IMR-90 (cell line): Measurements from ENCODE around the gene ZNF732. TPM values are rescaled to one million over a fixed set of nuclear protein-coding genes. Genes with fewer than 3 reads are reported as not detected.

Experiments
- ATAC-seq: fragments of 200-7000 bp; cut with Tn5 transposase; 2 replicates; pipeline ENCODE4 v1.9.1; 2020; ENCODE audit warnings: low read depth, mild to moderate bottlenecking, moderate library complexity
- BruUV-seq: library from RNA; stranded (reverse); fragments of 400-500 nt; replicated peaks from 2 replicates; lab custom pipeline; 2021; lab: Mats Ljungman, UMichigan
- CTCF ChIA-PET: fragments of 300-600 bp; formaldehyde crosslinking; extraction: SDS; loops from one replicate; lab custom pipeline; 2021; ENCODE audit warnings: antibody characterized with exemption; lab: Yijun Ruan, JAX
- POLR2A ChIA-PET: fragments of 300-600 bp; sonication (Branson Sonifier 250); formaldehyde crosslinking; loops from one replicate; lab custom pipeline; 2022; ENCODE audit warnings: antibody characterized with exemption; ENCODE audit not compliant: unreplicated experiment; lab: Charles Lee
- DNase-seq: peaks from one replicate; pipeline ENCODE4 v3.0.0; 2013
- H2AFZ ChIP-seq: replicated peaks from 2 replicates; pipeline ENCODE3; 2013; ENCODE audit warnings: low read length, mild to moderate bottlenecking; ENCODE audit not compliant: poor library complexity
- H2AK5ac ChIP-seq: 2 replicates; pipeline ENCODE4 v1.6.1; 2013; ENCODE audit warnings: low read depth, low read length, inconsistent platforms
- H2AK9ac ChIP-seq: replicated peaks from 2 replicates; pipeline ENCODE3; 2013; ENCODE audit warnings: mild to moderate bottlenecking, low read depth, low read length, moderate library complexity; ENCODE audit not compliant: poor library complexity
- H2BK120ac ChIP-seq: 2 replicates; pipeline ENCODE4 v1.6.1; 2013; ENCODE audit warnings: low read depth, low read length, inconsistent platforms
- H2BK15ac ChIP-seq: 3 replicates; pipeline ENCODE4 v1.6.1; 2013; ENCODE audit warnings: low read depth, low read length, inconsistent platforms
- H2BK20ac ChIP-seq: 2 replicates; pipeline ENCODE4 v1.6.1; 2013; ENCODE audit warnings: low read depth, mild to moderate bottlenecking, inconsistent platforms, low read length, moderate library complexity
- H2BK5ac ChIP-seq: 2 replicates; pipeline ENCODE4 v1.6.1; 2013; ENCODE audit warnings: mild to moderate bottlenecking, low read depth, low read length, inconsistent platforms; ENCODE audit not compliant: poor library complexity, severe bottlenecking
- H3K14ac ChIP-seq: replicated peaks from 2 replicates; pipeline ENCODE4 v1.6.1; 2013; ENCODE audit warnings: low read depth, low read length, inconsistent platforms
- H3K18ac ChIP-seq: 2 replicates; pipeline ENCODE4 v1.6.1; 2013; ENCODE audit warnings: low read depth, low read length, control low read depth
- H3K23ac ChIP-seq: 2 replicates; pipeline ENCODE4 v1.6.1; 2013; ENCODE audit warnings: low read depth, low read length, inconsistent platforms
- H3K27ac ChIP-seq: 2 replicates; pipeline ENCODE4 v1.5.1; 2013; ENCODE audit warnings: mild to moderate bottlenecking, control low read depth, low read length; ENCODE audit not compliant: insufficient read depth
- H3K27me3 ChIP-seq: 2 replicates; pipeline ENCODE4 v1.6.1; 2013; ENCODE audit warnings: low read length; ENCODE audit not compliant: control insufficient read depth, insufficient read depth
- H3K36me3 ChIP-seq: 2 replicates; pipeline ENCODE4 v1.6.1; 2013; ENCODE audit warnings: low read length, mixed read lengths; ENCODE audit not compliant: control insufficient read depth, insufficient read depth
- H3K4ac ChIP-seq: 2 replicates; pipeline ENCODE4 v1.6.1; 2013; ENCODE audit warnings: low read depth, low read length, inconsistent platforms
- H3K4me1 ChIP-seq: 2 replicates; pipeline ENCODE4 v1.6.1; 2013; ENCODE audit warnings: low read length, mixed read lengths; ENCODE audit not compliant: control insufficient read depth, insufficient read depth
- H3K4me2 ChIP-seq: 2 replicates; pipeline ENCODE4 v1.6.1; 2013; ENCODE audit warnings: low read depth, mild to moderate bottlenecking, control low read depth, low read length, moderate library complexity
- H3K4me3 ChIP-seq: 2 replicates; pipeline ENCODE4 v1.5.1; 2013; ENCODE audit warnings: low read depth, mild to moderate bottlenecking, control low read depth, low read length, moderate library complexity; ENCODE audit not compliant: insufficient read depth
- H3K56ac ChIP-seq: 2 replicates; pipeline ENCODE4 v1.6.1; 2013; ENCODE audit warnings: low read length, inconsistent platforms; ENCODE audit not compliant: insufficient read depth; ENCODE audit errors: extremely low read depth
- H3K79me1 ChIP-seq, 2 experiments: 2 replicates each; pipeline ENCODE4 v1.6.1; 2013; ENCODE audit warnings: low read length in 2 of 2, inconsistent platforms in 1 of 2, low read depth in 1 of 2
- H3K9ac ChIP-seq: 2 replicates; pipeline ENCODE4 v1.6.1; 2013; ENCODE audit warnings: low read depth, low read length, control low read depth
- H3K9me1 ChIP-seq: 2 replicates; pipeline ENCODE4 v1.6.1; 2013; ENCODE audit warnings: low read length, inconsistent platforms; ENCODE audit not compliant: insufficient read depth
- H3K9me3 ChIP-seq: 2 replicates; pipeline ENCODE4 v1.6.1; 2013; ENCODE audit warnings: low read length; ENCODE audit not compliant: control insufficient read depth, insufficient read depth
- H4K20me1 ChIP-seq: 2 replicates; pipeline ENCODE4 v1.6.1; 2013; ENCODE audit warnings: low read length, inconsistent platforms; ENCODE audit not compliant: insufficient read depth
- H4K5ac ChIP-seq: 2 replicates; pipeline ENCODE4 v1.6.1; 2013; ENCODE audit warnings: mild to moderate bottlenecking, low read depth, low read length, control low read depth
- H4K8ac ChIP-seq, 2 experiments: 2 replicates each; pipeline ENCODE4 v1.6.1; 2013; ENCODE audit warnings: low read depth in 2 of 2, low read length in 2 of 2, control low read depth in 1 of 2, inconsistent platforms in 1 of 2
- H4K91ac ChIP-seq: 2 replicates; pipeline ENCODE4 v1.6.1; 2013; ENCODE audit warnings: low read depth, low read length, inconsistent platforms; ENCODE audit not compliant: insufficient read depth
- BHLHE40 ChIP-seq: fragments of 150-350 bp; IDR thresholded peaks from 2 replicates; pipeline ENCODE4 v1.6.1; 2016; ENCODE audit warnings: mild to moderate bottlenecking, low read depth, low read length
- CHD1 ChIP-seq: IDR thresholded peaks from 2 replicates; pipeline ENCODE4 v1.6.1; 2012; ENCODE audit warnings: low read depth, low read length, improper control_type of control experiment
- CTCF ChIP-seq: conservative IDR thresholded peaks from 2 replicates; pipeline ENCODE4 v1.5.1; 2012; ENCODE audit warnings: mild to moderate bottlenecking, low read depth, low read length, improper control_type of control experiment
- ELK1 ChIP-seq: fragments of 150-350 bp; IDR thresholded peaks from 2 replicates; pipeline ENCODE4 v1.6.1; 2016; ENCODE audit warnings: low read depth, mild to moderate bottlenecking, low read length, moderate library complexity, borderline replicate concordance
- FOS ChIP-seq: fragments of 150-350 bp; IDR thresholded peaks from 2 replicates; pipeline ENCODE4 v1.6.1; 2016; ENCODE audit warnings: low read depth, low read length
- MAFK ChIP-seq: IDR thresholded peaks from 2 replicates; pipeline ENCODE4 v1.6.1; 2012; ENCODE audit warnings: low read depth, low read length, improper control_type of control experiment
- MAZ ChIP-seq: IDR thresholded peaks from 2 replicates; pipeline ENCODE4 v1.6.1; 2012; ENCODE audit warnings: low read depth, mild to moderate bottlenecking, low read length, improper control_type of control experiment, moderate library complexity, borderline replicate concordance
- NFE2L2 ChIP-seq: fragments of 150-350 bp; IDR thresholded peaks from 2 replicates; pipeline ENCODE4 v1.6.1; 2016; ENCODE audit warnings: low read depth, mild to moderate bottlenecking, low read length
- POLR2A ChIP-seq: IDR thresholded peaks from 2 replicates; pipeline ENCODE4 v1.6.1; 2012; ENCODE audit warnings: mild to moderate bottlenecking, low read depth, low read length
- RAD21 ChIP-seq: IDR thresholded peaks from 2 replicates; pipeline ENCODE4 v1.6.1; 2012; ENCODE audit warnings: low read length, improper control_type of control experiment
- RCOR1 ChIP-seq: IDR thresholded peaks from 2 replicates; pipeline ENCODE4 v1.6.1; 2012; ENCODE audit warnings: mild to moderate bottlenecking, low read length, improper control_type of control experiment; ENCODE audit not compliant: insufficient replicate concordance
- RFX5 ChIP-seq: IDR thresholded peaks from 2 replicates; pipeline ENCODE4 v1.8.0; 2012; ENCODE audit warnings: low read depth, mild to moderate bottlenecking, low read length, moderate library complexity
- SMC3 ChIP-seq: fragments of 150-350 bp; IDR thresholded peaks from 2 replicates; pipeline ENCODE4 v1.6.1; 2016; ENCODE audit warnings: low read depth, mild to moderate bottlenecking, antibody characterized with exemption, low read length, moderate library complexity
- USF2 ChIP-seq: fragments of 150-350 bp; IDR thresholded peaks from 2 replicates; pipeline ENCODE4 v1.6.1; 2017; ENCODE audit warnings: mild to moderate bottlenecking, antibody characterized with exemption, low read length, low read depth
- WGBS, 2 experiments: methylation state at CpG; one replicate each; pipeline versions ENCODE4 v1.1.5 to v1.1.7; 2013; ENCODE audit warnings: missing lambda C conversion rate in 2 of 2; ENCODE audit not compliant: insufficient read length in 1 of 2; ENCODE audit errors: extremely low coverage in 2 of 2; 5-methylcytosine and 5-hydroxymethylcytosine counted together
- dilution Hi-C: fragments of 300-500 bp; cut with HindIII; formaldehyde crosslinking; loops from one replicate; pipeline ENCODE4 v1.14.3; 2018; ENCODE audit warnings: low sequenced_read_pairs; ENCODE audit not compliant: unreplicated experiment
- in situ Hi-C: fragments of 300-500 bp; cut with MboI; formaldehyde crosslinking; loops from 3 replicates; pipeline ENCODE4 v1.14.3; 2019; ENCODE audit warnings: low sequenced_read_pairs, inconsistent platforms, mixed read lengths
- intact Hi-C: fragments of 100-400 bp; cut with micrococcal nuclease; formaldehyde crosslinking; loops from 2 replicates; pipeline ENCODE4 v1.10.0; 2022
- polyA plus RNA-seq, 3 experiments: library from polyadenylated mRNA; depleted of rRNA; stranded (reverse); fragments of >200 nt; gene quantifications; 2 replicates each; pipeline ENCODE4 v1.2.3, GENCODE V29; 2012; ENCODE audit warnings: low replicate concordance in 1 of 3
- total RNA-seq: library from RNA; depleted of rRNA; stranded (reverse); fragments of >200 nt; gene quantifications from 2 replicates; pipeline ENCODE4 v1.2.3, GENCODE V29; 2012

Gene ZNF732
- total and polyA plus RNA-seq, 2 of the 4 experiments (the other 2 are of a cell fraction) = under 0.01 TPM; not detected in 1

- Histone ChIP-seq H2BK5ac (no peak overlapping the region), H3K27ac (no peak overlapping the region), H3K14ac (no peak overlapping the region), H2BK20ac (no peak overlapping the region), H3K9me1 (no peaks in the 10 kb centered on the region), H3K23ac (no peak overlapping the region), H3K4me3 (no peak overlapping the region), H3K27me3 (no peaks in the 10 kb centered on the region), H3K56ac (no peak overlapping the region), H2BK15ac (no peak overlapping the region), H3K18ac (no peak overlapping the region), H2AK9ac (no peak overlapping the region), H4K91ac (no peak overlapping the region), H3K79me1 (no peaks in the 10 kb centered on the region), H4K20me1 (no peaks in the 10 kb centered on the region), H3K4ac (no peak overlapping the region), H4K5ac (no peak overlapping the region), H2AK5ac (no peak overlapping the region), H3K4me2 (no peak overlapping the region), H3K9ac (no peak overlapping the region), H4K8ac (no peak overlapping the region), H3K9me3 (peaks cover 14% of the 10 kb centered on the region), H2BK120ac (no peak overlapping the region), H3K36me3 (no peaks in the 10 kb centered on the region), H2AFZ (no peak overlapping the region), H3K4me1 (no peaks in the 10 kb centered on the region)
- in situ Hi-C loops = no loop called here
- no TSS peak for BruUV-seq
- intact Hi-C loops = no loop called here
- ChIA-PET CTCF (no interaction called here), POLR2A (no interaction called here)
- no peak for TF ChIP-seq RAD21
- no peak for TF ChIP-seq USF2
- TF ChIP-seq NFE2L2 = no peak
- TF ChIP-seq RCOR1 = no peak
- no peak for TF ChIP-seq CHD1
- no peak for TF ChIP-seq POLR2A
- no peak for TF ChIP-seq RFX5
- no peak for TF ChIP-seq SMC3
- no peak for TF ChIP-seq BHLHE40
- TF ChIP-seq FOS = no peak
- TF ChIP-seq CTCF = no peak
- TF ChIP-seq MAZ = no peak
- TF ChIP-seq ELK1 = no peak
- TF ChIP-seq MAFK = no peak
- ATAC-seq (no peak), DNase-seq (no peak)
- dilution Hi-C loops = no loop called here
- 80% methylated on average over 3 of the region's 5 CpGs; no CpG with 5 or more reads in 1 of the 2 experiments for WGBS, 2 experiments
Observed at GRCh38 chr4:243426-243825, 61.8 kb downstream of the ZNF732 start.
